HepG2 (cell line): ENCODE data around the gene CCDC6. TPM values are rescaled to one million over a fixed set of nuclear protein-coding genes. Genes with fewer than 3 reads are reported as not detected.
"Not testable (repeated sequence)": the region's sequence is repeated elsewhere in the genome, so short reads cannot be mapped to it uniquely, and the experiment has no call there.

ENCODE experiments used
- ATAC-seq: fragments of 200-7000 bp; cut with Tn5 transposase; 3 replicates; pipeline ENCODE4 v1.9.1; 2020; ENCODE audit warnings: mild to moderate bottlenecking, moderate library complexity
- BruUV-seq: library from RNA; stranded (reverse); fragments of 400-500 nt; replicated peaks from 2 replicates; lab custom pipeline; 2021; lab: Mats Ljungman, UMichigan
- CTCF ChIA-PET: fragments of 300-600 bp; formaldehyde crosslinking; extraction: SDS; loops from one replicate; lab custom pipeline; 2021; ENCODE audit warnings: low total read pairs, inconsistent platforms, low intra/inter-chr PET ratio; lab: Yijun Ruan, JAX
- POLR2A ChIA-PET: fragments of 350-600 bp; sonication (Branson Sonifier 250); formaldehyde crosslinking; loops from one replicate; lab custom pipeline; 2020; ENCODE audit warnings: antibody characterized with exemption, inconsistent platforms; lab: Yijun Ruan, JAX
- DNase-seq: peaks from one replicate; pipeline ENCODE4 v3.0.0-alpha.2; 2015; ENCODE audit warnings: low spot score
- FAIRE-seq: peaks from 3 replicates; lab custom pipeline; 2011; peaks lifted over from hg19 to GRCh38; lab: Jason Lieb, UNC
- H2AFZ ChIP-seq: one replicate; pipeline ENCODE4 v1.6.1; 2011; ENCODE audit warnings: low read length, inconsistent platforms
- H3K27ac ChIP-seq: fragments of 300-600 bp; 3 replicates; pipeline ENCODE4 v1.8.0; 2011; ENCODE audit warnings: mixed run types, mild to moderate bottlenecking, mixed read lengths, low read length, inconsistent platforms; ENCODE audit not compliant: insufficient read depth; ENCODE audit errors: extremely low read length
- H3K27me3 ChIP-seq, 2 experiments: fragments of 200-600 bp in 1 of 2; 2 replicates in 1 of 2; 3 replicates in 1 of 2; pipeline versions ENCODE4 v1.6.0 to v1.8.0; 2011; ENCODE audit warnings: low read length in 2 of 2, mild to moderate bottlenecking in 2 of 2, moderate library complexity in 2 of 2, inconsistent platforms in 1 of 2; ENCODE audit not compliant: insufficient read depth in 2 of 2, control insufficient read depth in 1 of 2
- H3K36me3 ChIP-seq, 2 experiments: fragments of 200-600 bp in 1 of 2; replicated peaks in 1 of 2; 2 replicates in 1 of 2; 3 replicates in 1 of 2; pipeline versions ENCODE4 v1.5.1 to v1.8.0; 2011; ENCODE audit warnings: low read length in 2 of 2, inconsistent platforms in 1 of 2; ENCODE audit not compliant: insufficient read depth in 2 of 2, control insufficient read depth in 1 of 2
- H3K4me1 ChIP-seq: 2 replicates; pipeline ENCODE4 v1.5.1; 2012; ENCODE audit warnings: low read length, inconsistent platforms; ENCODE audit not compliant: insufficient read depth
- H3K4me2 ChIP-seq: 2 replicates; pipeline ENCODE4 v1.6.0; 2011; ENCODE audit warnings: low read depth, low read length, inconsistent platforms
- H3K4me3 ChIP-seq, 3 experiments: fragments of 200-600 bp in 1 of 3; sonication (generic), shearing (Covaris generic) in 1 of 3; replicated peaks in 1 of 3; 2 replicates each; pipeline ENCODE4 v1.5.1; 2011 to 2016; ENCODE audit warnings: low read length in 3 of 3, inconsistent platforms in 2 of 3, low read depth in 2 of 3, mild to moderate bottlenecking in 2 of 3, control low read depth in 1 of 3, mixed read lengths in 1 of 3; ENCODE audit not compliant: insufficient read depth in 1 of 3
- H3K79me2 ChIP-seq: one replicate; pipeline ENCODE4 v1.6.1; 2011; ENCODE audit warnings: low read length, inconsistent platforms; ENCODE audit not compliant: insufficient read depth
- H3K9ac ChIP-seq: 2 replicates; pipeline ENCODE4 v1.6.0; 2011; ENCODE audit warnings: mild to moderate bottlenecking, low read depth, low read length, inconsistent platforms; ENCODE audit not compliant: insufficient read depth
- H3K9me3 ChIP-seq: 2 replicates; pipeline ENCODE4 v1.5.1; 2012; ENCODE audit warnings: mild to moderate bottlenecking, low read length
- H4K20me1 ChIP-seq: 2 replicates; pipeline ENCODE4 v1.6.0; 2011; ENCODE audit warnings: inconsistent platforms, mild to moderate bottlenecking, low read length, moderate library complexity; ENCODE audit not compliant: insufficient read depth
- NR1H2 ChIP-seq: sonication (generic); formaldehyde crosslinking; IDR thresholded peaks from 2 replicates; pipeline ENCODE4 v1.8.1; 2022; ENCODE audit warnings: low read depth, missing genetic modification reagents, borderline replicate concordance
- TEF ChIP-seq: sonication (generic); formaldehyde crosslinking; IDR thresholded peaks from 2 replicates; pipeline ENCODE4 v1.5.0; 2020; ENCODE audit warnings: missing genetic modification reagents
- WGBS: methylation state at CpG from one replicate; pipeline ENCODE4 v1.1.6; 2017; ENCODE audit warnings: low lambda C conversion rate; 5-methylcytosine and 5-hydroxymethylcytosine counted together
- in situ Hi-C: cut with HindIII; loops from 2 replicates; pipeline ENCODE4 v1.10.0; 2017; ENCODE audit warnings: low pct_unique_long_range_greater_than_20kb; ENCODE audit not compliant: extremely low pct_ligation_motif_present
- intact Hi-C: fragments of 100-400 bp; cut with micrococcal nuclease; formaldehyde crosslinking; loops from one replicate; pipeline ENCODE4 v1.10.0; 2022; ENCODE audit not compliant: unreplicated experiment
- polyA plus RNA-seq, 8 experiments: library from polyadenylated mRNA; depleted of rRNA in 3 of 8; stranded (reverse) in 7 of 8; unstranded in 1 of 8; fragments of >200 nt; fragmentation: Illumina TruSeq in 4 of 8; extraction: Trizol in 4 of 8; gene quantifications; 2 replicates each; pipeline versions ENCODE4 v1.2.1 to v1.2.3, GENCODE V29; 2011 to 2016; ENCODE audit warnings: low read depth in 4 of 8, missing spikeins in 1 of 8, mixed read lengths in 1 of 8; ENCODE audit not compliant: insufficient read depth in 1 of 8
- total RNA-seq, 5 experiments: library from RNA; depleted of rRNA; stranded (reverse); fragments of >200 nt; fragmentation: Illumina TruSeq; extraction: Trizol; gene quantifications; 2 replicates each; pipeline ENCODE4 v1.2.3, GENCODE V29; 2016; ENCODE audit warnings: low read depth in 1 of 5

The CCDC6 gene
- total and polyA plus RNA-seq, 2 of the 13 experiments (the other 11 are each of a cell fraction or from before 2014, with no cell fraction given) = 17.9 to 18.3 TPM

- Histone ChIP-seq H3K27me3 (no peaks in the 10 kb centered on the region), H3K4me2 (no peak overlapping the region), H3K36me3 (no peaks in the 10 kb centered on the region; a peak in 1 of 5 replicates), H3K9ac (no peak overlapping the region), H3K4me1 (peaks cover 29% of the 10 kb centered on the region), H4K20me1 (no peaks in the 10 kb centered on the region; the same call in 1 of the 2 replicates), H2AFZ (no peak overlapping the region), H3K27ac (no peak overlapping the region), H3K4me3 (no peak overlapping the region), H3K9me3 (no peaks in the 10 kb centered on the region)
- FAIRE-seq = no peak
- no TSS peak for BruUV-seq
- no peak for ATAC-seq
- in situ Hi-C loops (no loop called here), intact Hi-C loops (no loop called here)
- no peak for DNase-seq
- WGBS = 90% methylated on average over 2 of the region's 2 CpGs
- TF ChIP-seq NR1H2 (CRISPR knock-in tag) (no peak), TEF (CRISPR knock-in tag) (no peak)
- TF ChIP-seq, all 625 proteins: peak for 0
- peaks cover 78% of the 10 kb centered on the region for H3K79me2 ChIP-seq
- ChIA-PET POLR2A (interaction anchor here (0.7 kb wide), 1 partner anchor 30 kb away, joined by 4 read pairs; the partner anchor contains the start of gene CCDC6), CTCF (no interaction called here)
These were observed 29.7 kb downstream of the CCDC6 start for GRCh38 chr10:59876695-59877094.

GRCh38 chr10:59876208-59876607, 30.1 kb downstream of the CCDC6 start:
- not testable (repeated sequence) for FAIRE-seq
- POLR2A ChIA-PET = interaction anchor here (0.7 kb wide), 1 partner anchor 30 kb away, joined by 4 read pairs; the partner anchor contains the start of gene CCDC6

More at GRCh38 chr10:59876208-59876607, 30.1 kb downstream of the CCDC6 start:
- H3K27me3 ChIP-seq, in situ Hi-C loops, intact Hi-C loops, H3K4me2 ChIP-seq, ATAC-seq, H3K27ac ChIP-seq, H4K20me1 ChIP-seq, DNase-seq, CTCF ChIA-PET, H3K36me3 ChIP-seq, H3K9ac ChIP-seq, H3K9me3 ChIP-seq, H3K4me3 ChIP-seq, BruUV-seq, H2AFZ ChIP-seq: not testable (repeated sequence)
- 87% methylated on average over 9 of the region's 9 CpGs for WGBS
- Histone ChIP-seq H3K79me2 (peaks cover 79% of the 10 kb centered on the region), H3K4me1 (peaks cover 29% of the 10 kb centered on the region)
